HEK293 (cell line): ENCODE results near the gene PROX2.

Experiments used
- CTCF ChIA-PET: fragments of 350-600 bp; formaldehyde crosslinking; extraction: SDS; loops from one replicate; lab custom pipeline; 2021; ENCODE audit warnings: antibody characterized with exemption; lab: Yijun Ruan, JAX
- POLR2A ChIA-PET: fragments of 300-600 bp; formaldehyde crosslinking; extraction: SDS; loops from one replicate; lab custom pipeline; 2020; ENCODE audit warnings: antibody characterized with exemption, inconsistent platforms; lab: Yijun Ruan, JAX
- H3K27ac ChIP-seq: fragments of 200-500 bp; sonication (Bioruptor generic); 2 replicates; pipeline ENCODE4 v1.5.1; 2014; ENCODE audit warnings: low read depth, low read length, control low read depth, inconsistent platforms; ENCODE audit errors: extremely low read depth
- H3K36me3 ChIP-seq, 2 experiments: fragments of 200-500 bp in 1 of 2; sonication (Bioruptor generic) in 1 of 2; 1 replicate in 1 of 2; 2 replicates in 1 of 2; pipeline ENCODE4 v1.5.1; 2014 to 2017; ENCODE audit warnings: inconsistent platforms in 2 of 2, low read length in 2 of 2; ENCODE audit not compliant: control insufficient read depth in 2 of 2, insufficient read depth in 1 of 2
- H3K4me1 ChIP-seq: fragments of 200-500 bp; sonication (Bioruptor generic); 2 replicates; pipeline ENCODE4 v1.5.1; 2014; ENCODE audit warnings: mild to moderate bottlenecking, low read length, inconsistent platforms; ENCODE audit not compliant: control insufficient read depth, insufficient read depth
- H3K4me3 ChIP-seq: 2 replicates; pipeline ENCODE4 v1.5.1; 2011; ENCODE audit warnings: low read depth, mild to moderate bottlenecking, control low read depth, low read length, moderate library complexity
- H3K9me3 ChIP-seq: fragments of 200-500 bp; sonication (Bioruptor generic); 2 replicates; pipeline ENCODE4 v1.5.1; 2014; ENCODE audit warnings: low read depth, low read length, inconsistent platforms; ENCODE audit not compliant: control insufficient read depth, insufficient read depth
- KLF7 ChIP-seq: fragments of 450-650 bp; formaldehyde crosslinking; IDR thresholded peaks from 2 replicates; pipeline ENCODE4 v1.5.1; 2016; ENCODE audit warnings: missing biosample characterization, missing genetic modification characterization, borderline replicate concordance
- KLF9 ChIP-seq: fragments of 450-650 bp; formaldehyde crosslinking; IDR thresholded peaks from 2 replicates; pipeline ENCODE4 v1.5.1; 2016; ENCODE audit warnings: missing biosample characterization, missing genetic modification characterization, low read depth
- TRIM28 ChIP-seq: IDR thresholded peaks from 2 replicates; pipeline ENCODE4 v1.6.1; 2011; ENCODE audit warnings: low read length, control low read depth, borderline replicate concordance
- ZFP69B ChIP-seq: fragments of 450-650 bp; formaldehyde crosslinking; IDR thresholded peaks from 2 replicates; pipeline ENCODE4 v1.5.1; 2016; ENCODE audit warnings: missing biosample characterization, missing genetic modification characterization
- ZIC2 ChIP-seq: fragments of 450-650 bp; formaldehyde crosslinking; IDR thresholded peaks from 2 replicates; pipeline ENCODE4 v1.5.1; 2016; ENCODE audit warnings: missing biosample characterization, missing genetic modification characterization
- ZNF211 ChIP-seq: fragments of 450-650 bp; formaldehyde crosslinking; IDR thresholded peaks from 2 replicates; pipeline ENCODE4 v1.5.1; 2016; ENCODE audit warnings: low read depth, missing biosample characterization, missing genetic modification characterization
- ZNF292 ChIP-seq: fragments of 450-650 bp; formaldehyde crosslinking; IDR thresholded peaks from 2 replicates; pipeline ENCODE4 v1.5.1; 2016; ENCODE audit warnings: low read depth, missing biosample characterization, missing genetic modification characterization, borderline replicate concordance
- ZNF433 ChIP-seq: fragments of 450-650 bp; formaldehyde crosslinking; IDR thresholded peaks from 2 replicates; pipeline ENCODE4 v1.5.1; 2016; ENCODE audit warnings: missing biosample characterization, missing genetic modification characterization, low read depth
- ZNF473 ChIP-seq: fragments of 450-650 bp; formaldehyde crosslinking; IDR thresholded peaks from 2 replicates; pipeline ENCODE4 v1.5.1; 2017; ENCODE audit warnings: missing biosample characterization, missing genetic modification characterization
- ZNF501 ChIP-seq: fragments of 450-650 bp; formaldehyde crosslinking; IDR thresholded peaks from 2 replicates; pipeline ENCODE4 v1.5.1; 2016; ENCODE audit warnings: missing biosample characterization, missing genetic modification characterization
- ZNF610 ChIP-seq: fragments of 450-650 bp; formaldehyde crosslinking; IDR thresholded peaks from 2 replicates; pipeline ENCODE4 v1.5.1; 2016; ENCODE audit warnings: missing biosample characterization, missing genetic modification characterization, borderline replicate concordance
- TF ChIP-seq, protein P1 (sequence below): fragments of 450-650 bp; formaldehyde crosslinking; IDR thresholded peaks from 2 replicates; pipeline ENCODE4 v1.5.1; 2016; ENCODE audit warnings: missing biosample characterization, missing genetic modification characterization, borderline replicate concordance
- TF ChIP-seq, protein P2 (sequence below): fragments of 450-650 bp; formaldehyde crosslinking; IDR thresholded peaks from 2 replicates; pipeline ENCODE4 v1.5.1; 2017; ENCODE audit warnings: missing biosample characterization, missing genetic modification characterization
- TF ChIP-seq, protein P3 (sequence below): fragments of 450-650 bp; formaldehyde crosslinking; IDR thresholded peaks from 2 replicates; pipeline ENCODE4 v1.5.1; 2016; ENCODE audit warnings: missing biosample characterization, missing genetic modification characterization

The PROX2 gene

DNA sequence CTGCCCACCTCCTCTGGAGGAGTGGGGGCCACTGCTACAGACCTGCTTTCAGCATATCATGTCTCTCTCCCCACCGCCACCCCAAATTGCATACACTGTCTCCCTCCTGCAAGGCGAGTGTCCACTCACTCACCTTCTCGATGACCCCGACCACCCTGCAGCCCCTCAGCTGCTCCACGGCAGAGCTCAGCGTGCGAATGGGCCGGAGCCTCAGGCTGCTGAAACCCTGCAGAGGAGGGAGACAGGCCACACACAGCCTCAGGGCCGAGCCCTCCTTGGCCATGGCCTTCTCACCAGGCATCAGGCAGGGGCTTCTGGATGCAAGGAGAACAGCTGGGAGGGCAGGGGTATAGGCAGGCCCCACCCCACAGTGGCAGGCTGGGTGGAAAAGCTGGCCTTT lies 42.4 kb upstream of the PROX2 start:
- Histone ChIP-seq H3K36me3 (peaks cover 0 to 8% of the 10 kb centered on the region in 2 experiments; a peak in 1 of 3 replicates), H3K27ac (no peak overlapping the region), H3K9me3 (no peaks in the 10 kb centered on the region), H3K4me1 (no peaks in the 10 kb centered on the region), H3K4me3 (no peak overlapping the region)
- POLR2A ChIA-PET, result no interaction called here
- TF ChIP-seq, protein P1, sequence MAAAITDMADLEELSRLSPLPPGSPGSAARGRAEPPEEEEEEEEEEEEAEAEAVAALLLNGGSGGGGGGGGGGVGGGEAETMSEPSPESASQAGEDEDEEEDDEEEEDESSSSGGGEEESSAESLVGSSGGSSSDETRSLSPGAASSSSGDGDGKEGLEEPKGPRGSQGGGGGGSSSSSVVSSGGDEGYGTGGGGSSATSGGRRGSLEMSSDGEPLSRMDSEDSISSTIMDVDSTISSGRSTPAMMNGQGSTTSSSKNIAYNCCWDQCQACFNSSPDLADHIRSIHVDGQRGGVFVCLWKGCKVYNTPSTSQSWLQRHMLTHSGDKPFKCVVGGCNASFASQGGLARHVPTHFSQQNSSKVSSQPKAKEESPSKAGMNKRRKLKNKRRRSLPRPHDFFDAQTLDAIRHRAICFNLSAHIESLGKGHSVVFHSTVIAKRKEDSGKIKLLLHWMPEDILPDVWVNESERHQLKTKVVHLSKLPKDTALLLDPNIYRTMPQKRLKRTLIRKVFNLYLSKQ (tag by site-specific recombination), result no peak
- TF ChIP-seq ZNF292 (tag by site-specific recombination), result no peak
- no peak for TF ChIP-seq ZFP69B
- no peak for TF ChIP-seq KLF9 (tag by site-specific recombination)
- TF ChIP-seq ZNF473 (tag by site-specific recombination), result no peak
- CTCF ChIA-PET, result interaction anchor here (1.6 to 2.7 kb wide), 2 partner anchors 12 to 170 kb away, joined by 5 to 14 read pairs; no protein-coding TSS in a partner anchor

DNA sequence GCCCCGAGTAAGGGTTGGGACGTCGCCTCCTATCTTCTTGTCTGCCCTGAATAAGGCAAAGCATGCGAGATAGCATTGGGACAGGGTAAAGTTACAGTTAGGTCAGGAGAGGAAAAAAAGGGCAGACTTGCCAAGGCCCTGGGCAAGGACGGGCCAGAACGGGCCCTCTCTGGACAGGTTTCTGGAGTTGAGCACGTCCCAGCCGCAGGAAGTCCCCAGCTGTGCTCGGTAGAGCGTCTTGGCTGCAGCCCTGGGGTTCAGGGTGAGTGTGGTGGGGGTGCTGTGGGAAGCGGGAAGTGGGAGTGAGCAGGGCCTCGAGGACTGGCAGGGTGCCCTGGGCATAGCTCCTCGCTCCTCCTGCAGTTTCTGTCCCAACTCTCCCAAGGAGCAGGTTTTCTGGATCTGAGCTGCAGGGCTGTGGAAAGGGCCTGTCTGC lies 41.7 kb upstream of the PROX2 start:
- H3K27ac ChIP-seq, result no peak overlapping the region
- ChIA-PET POLR2A (no interaction called here), CTCF (interaction anchor here (0.6 to 2.7 kb wide), 4 partner anchors 12 to 171 kb away, joined by 4 to 14 read pairs (median 5); no protein-coding TSS in a partner anchor)
- H3K36me3 ChIP-seq, result peaks cover 0 to 8% of the 10 kb centered on the region in 2 experiments; a peak in 1 of 3 replicates
- TF ChIP-seq, protein P2, sequence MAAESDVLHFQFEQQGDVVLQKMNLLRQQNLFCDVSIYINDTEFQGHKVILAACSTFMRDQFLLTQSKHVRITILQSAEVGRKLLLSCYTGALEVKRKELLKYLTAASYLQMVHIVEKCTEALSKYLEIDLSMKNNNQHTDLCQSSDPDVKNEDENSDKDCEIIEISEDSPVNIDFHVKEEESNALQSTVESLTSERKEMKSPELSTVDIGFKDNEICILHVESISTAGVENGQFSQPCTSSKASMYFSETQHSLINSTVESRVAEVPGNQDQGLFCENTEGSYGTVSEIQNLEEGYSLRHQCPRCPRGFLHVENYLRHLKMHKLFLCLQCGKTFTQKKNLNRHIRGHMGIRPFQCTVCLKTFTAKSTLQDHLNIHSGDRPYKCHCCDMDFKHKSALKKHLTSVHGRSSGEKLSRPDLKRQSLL (tag by site-specific recombination), result no peak
- no peaks in the 10 kb centered on the region for H3K4me1 ChIP-seq
- no peaks in the 10 kb centered on the region for H3K9me3 ChIP-seq
- H3K4me3 ChIP-seq, result no peak overlapping the region

DNA sequence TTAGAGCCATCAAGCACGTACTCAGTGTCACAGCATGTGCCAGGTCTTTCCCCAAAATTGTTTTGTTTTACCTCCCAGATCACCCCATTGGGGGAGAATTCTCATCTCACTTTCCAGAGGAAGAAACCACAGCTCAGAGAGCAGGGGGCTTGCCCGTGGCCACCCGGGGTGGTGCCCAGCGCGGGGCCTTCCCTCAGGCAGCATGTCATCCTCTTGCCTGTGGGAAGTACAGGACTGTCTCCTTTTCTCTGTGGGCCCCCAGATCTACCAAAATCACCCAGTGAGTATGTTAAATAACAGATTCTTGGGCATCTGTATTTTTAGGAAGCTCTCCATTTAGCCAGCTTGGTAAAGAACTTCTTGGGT lies 41.2 kb upstream of the PROX2 start:
- Histone ChIP-seq H3K4me1 (no peaks in the 10 kb centered on the region), H3K36me3 (peaks cover 0 to 8% of the 10 kb centered on the region in 2 experiments; a peak in 1 of 3 replicates), H3K4me3 (no peak overlapping the region), H3K9me3 (no peaks in the 10 kb centered on the region)
- ChIA-PET POLR2A (no interaction called here), CTCF (interaction anchor here (0.6 to 2.7 kb wide), 4 partner anchors 11 to 171 kb away, joined by 4 to 14 read pairs (median 5); no protein-coding TSS in a partner anchor)
- no peak for TF ChIP-seq ZNF211 (tag by site-specific recombination)
- TF ChIP-seq, protein P3, sequence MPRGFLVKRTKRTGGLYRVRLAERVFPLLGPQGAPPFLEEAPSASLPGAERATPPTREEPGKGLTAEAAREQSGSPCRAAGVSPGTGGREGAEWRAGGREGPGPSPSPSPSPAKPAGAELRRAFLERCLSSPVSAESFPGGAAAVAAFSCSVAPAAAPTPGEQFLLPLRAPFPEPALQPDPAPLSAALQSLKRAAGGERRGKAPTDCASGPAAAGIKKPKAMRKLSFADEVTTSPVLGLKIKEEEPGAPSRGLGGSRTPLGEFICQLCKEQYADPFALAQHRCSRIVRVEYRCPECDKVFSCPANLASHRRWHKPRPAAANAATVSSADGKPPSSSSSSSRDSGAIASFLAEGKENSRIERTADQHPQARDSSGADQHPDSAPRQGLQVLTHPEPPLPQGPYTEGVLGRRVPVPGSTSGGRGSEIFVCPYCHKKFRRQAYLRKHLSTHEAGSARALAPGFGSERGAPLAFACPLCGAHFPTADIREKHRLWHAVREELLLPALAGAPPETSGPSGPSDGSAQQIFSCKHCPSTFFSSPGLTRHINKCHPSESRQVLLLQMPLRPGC (tag by site-specific recombination), result no peak
- TF ChIP-seq ZNF501, result no peak
- TF ChIP-seq KLF7 (tag by site-specific recombination), result no peak
- no peak for TF ChIP-seq ZIC2 (tag by site-specific recombination)
- no peak for TF ChIP-seq ZNF610 (tag by site-specific recombination)
- no peak for TF ChIP-seq ZNF433
- TF ChIP-seq, protein P1 (tag by site-specific recombination), result no peak
- no peak for TF ChIP-seq TRIM28
- TF ChIP-seq, all 188 proteins: peak for 0
- no peak overlapping the region for H3K27ac ChIP-seq
